SK-N-SH (cell line): ENCODE results near the gene MAPKAPK3. TPM values are rescaled to one million over a fixed set of nuclear protein-coding genes. Genes with fewer than 3 reads are reported as not detected.
"Not testable (repeated sequence)": the region's sequence is repeated elsewhere in the genome, so short reads cannot be mapped to it uniquely, and the experiment has no call there.

Source experiments
- CTCF ChIA-PET: fragments of 300-600, 350-600 bp; formaldehyde crosslinking; extraction: SDS; loops from one replicate; lab custom pipeline; 2021; lab: Yijun Ruan, JAX
- POLR2A ChIA-PET: fragments of 350-600 bp; sonication (Branson Sonifier 250); formaldehyde crosslinking; extraction: SDS; loops from one replicate; lab custom pipeline; 2020; ENCODE audit warnings: antibody characterized with exemption, inconsistent platforms; lab: Yijun Ruan, JAX
- DNase-seq: peaks from one replicate; pipeline ENCODE4 v3.0.0; 2012
- H2AFZ ChIP-seq: fragments of 200-600 bp; sonication (generic); 2 replicates; pipeline ENCODE4 v1.8.1; 2016; ENCODE audit warnings: antibody characterized with exemption, mild to moderate bottlenecking, low read depth
- H3F3A ChIP-seq: fragments of 200-600 bp; sonication (generic); replicated peaks from 2 replicates; pipeline ENCODE3; 2016; ENCODE audit warnings: antibody characterized with exemption, mild to moderate bottlenecking; ENCODE audit not compliant: insufficient read depth
- H3K27ac ChIP-seq, 2 experiments: fragments of 200-500 bp in 1 of 2; fragments of 200-600 bp in 1 of 2; sonication (Bioruptor generic) in 1 of 2; sonication (generic), shearing (Covaris generic) in 1 of 2; 2 replicates each; pipeline versions ENCODE4 v1.5.1 to v1.6.1; 2014 to 2016; ENCODE audit warnings: low read depth in 2 of 2, inconsistent platforms in 1 of 2, low read length in 1 of 2, mild to moderate bottlenecking in 1 of 2, mixed read lengths in 1 of 2
- H3K27me3 ChIP-seq: fragments of 200-600 bp; sonication (generic), shearing (Covaris generic); 2 replicates; pipeline ENCODE4 v1.6.1; 2016; ENCODE audit warnings: mixed run types; ENCODE audit not compliant: insufficient read depth
- H3K36me3 ChIP-seq, 2 experiments: fragments of 200-500 bp in 1 of 2; fragments of 200-600 bp in 1 of 2; sonication (Bioruptor generic) in 1 of 2; sonication (generic) in 1 of 2; replicated peaks in 1 of 2; 2 replicates each; pipeline versions ENCODE3 to v1.5.1; 2014 to 2016; ENCODE audit warnings: low read length in 1 of 2, mild to moderate bottlenecking in 1 of 2; ENCODE audit not compliant: insufficient read depth in 2 of 2, control insufficient read depth in 1 of 2
- H3K4me1 ChIP-seq, 2 experiments: fragments of 200-500 bp in 1 of 2; fragments of 200-600 bp in 1 of 2; sonication (Bioruptor generic) in 1 of 2; sonication (generic), shearing (Covaris generic) in 1 of 2; 2 replicates each; pipeline versions ENCODE4 v1.5.1 to v1.6.1; 2014 to 2016; ENCODE audit warnings: low read depth in 1 of 2, low read length in 1 of 2, mixed run types in 1 of 2; ENCODE audit not compliant: insufficient read depth in 2 of 2, control insufficient read depth in 1 of 2
- H3K4me2 ChIP-seq: fragments of 200-600 bp; sonication (generic), shearing (Covaris generic); 2 replicates; pipeline ENCODE4 v1.6.1; 2017; ENCODE audit warnings: mixed run types
- H3K4me3 ChIP-seq, 2 experiments: fragments of 200-500 bp in 1 of 2; fragments of 200-600 bp in 1 of 2; sonication (Bioruptor generic) in 1 of 2; sonication (generic), shearing (Covaris generic) in 1 of 2; 2 replicates each; pipeline versions ENCODE4 v1.5.1 to v1.8.1; 2014 to 2016; ENCODE audit warnings: low read depth in 2 of 2, inconsistent platforms in 1 of 2, low read length in 1 of 2, mild to moderate bottlenecking in 1 of 2, mixed read lengths in 1 of 2, moderate library complexity in 1 of 2
- H3K79me2 ChIP-seq: fragments of 200-600 bp; sonication (generic); 2 replicates; pipeline ENCODE4 v1.8.1; 2017; ENCODE audit warnings: mild to moderate bottlenecking; ENCODE audit not compliant: insufficient read depth
- H3K9ac ChIP-seq: fragments of 200-600 bp; sonication (generic); 2 replicates; pipeline ENCODE4 v1.6.1; 2017; ENCODE audit warnings: mixed run types
- H3K9me2 ChIP-seq: fragments of 200-600 bp; sonication (generic); 2 replicates; pipeline ENCODE4 v1.6.1; 2017; ENCODE audit warnings: mixed run types
- H3K9me3 ChIP-seq: fragments of 200-600 bp; sonication (generic); 2 replicates; pipeline ENCODE4 v1.6.1; 2017; ENCODE audit warnings: mixed run types, mild to moderate bottlenecking, moderate library complexity
- H4K20me1 ChIP-seq: fragments of 200-600 bp; sonication (generic); 2 replicates; pipeline ENCODE4 v1.6.1; 2017; ENCODE audit warnings: mild to moderate bottlenecking, mixed run types; ENCODE audit not compliant: insufficient read depth
- ELF1 ChIP-seq: IDR thresholded peaks from 2 replicates; pipeline ENCODE4 v1.4.0; 2012
- POLR2AphosphoS5 ChIP-seq: IDR thresholded peaks from 2 replicates; pipeline ENCODE4 v1.6.1; 2012; ENCODE audit warnings: low read depth, low read length
- SIN3A ChIP-seq: IDR thresholded peaks from 2 replicates; pipeline ENCODE4 v1.6.1; 2012; ENCODE audit warnings: low read depth, mild to moderate bottlenecking, low read length, moderate library complexity, borderline replicate concordance
- TCF12 ChIP-seq: IDR thresholded peaks from 2 replicates; pipeline ENCODE4 v1.4.0; 2012
- ZBTB33 ChIP-seq: IDR thresholded peaks from 2 replicates; pipeline ENCODE4 v1.4.0; 2012; ENCODE audit warnings: low read depth, borderline replicate concordance
- WGBS: methylation state at CpG from one replicate; pipeline ENCODE4 v1.1.6; 2017; ENCODE audit warnings: low lambda C conversion rate; 5-methylcytosine and 5-hydroxymethylcytosine counted together
- polyA plus RNA-seq, 3 experiments: library from polyadenylated mRNA; depleted of rRNA; stranded (reverse); fragments of >200 nt; gene quantifications; 2 replicates each; pipeline ENCODE4 v1.2.3, GENCODE V29; 2012
- TF ChIP-seq, protein P1 (sequence below): IDR thresholded peaks from 2 replicates; pipeline ENCODE4 v1.6.1; 2012; ENCODE audit warnings: mild to moderate bottlenecking, low read depth, low read length, moderate library complexity

Gene MAPKAPK3
- polyA plus RNA-seq, 1 of the 3 experiments (the other 2 are of a cell fraction) = 29.4 TPM

GRCh38 chr3:50665081-50665840, 48.3 kb downstream of the MAPKAPK3 start:
- TF ChIP-seq ELF1 (no peak), SIN3A (no peak), POLR2AphosphoS5 (no peak), ZBTB33 (no peak)
- TF ChIP-seq, all 33 proteins: peak for 0
- no peak overlapping the region for H3K4me2 ChIP-seq
- no peaks in the 10 kb centered on the region for H3K9me3 ChIP-seq
- DNase-seq = no peak
- no peaks in the 10 kb centered on the region for H3K79me2 ChIP-seq
- H3F3A ChIP-seq = no peaks in the 10 kb centered on the region
- H4K20me1 ChIP-seq = no peaks in the 10 kb centered on the region
- WGBS = 68% methylated on average over 5 of the region's 5 CpGs
- POLR2A ChIA-PET = no interaction called here
- no peak overlapping the region for H2AFZ ChIP-seq
- no peaks in the 10 kb centered on the region for H3K36me3 ChIP-seq
- peaks cover 20% of the 10 kb centered on the region for H3K27me3 ChIP-seq
- H3K4me3 ChIP-seq = no peak overlapping the region
- no peaks in the 10 kb centered on the region for H3K9me2 ChIP-seq
- H3K9ac ChIP-seq = no peak overlapping the region
- H3K4me1 ChIP-seq = no peaks in the 10 kb centered on the region
- H3K27ac ChIP-seq = no peak overlapping the region
- CTCF ChIA-PET = interaction anchor here (1.5 kb wide), 1 partner anchor 49 kb away, joined by 4 read pairs; no protein-coding TSS in a partner anchor

GRCh38 chr3:50665841-50666115, 48.8 kb downstream of the MAPKAPK3 start:
- H3K9ac ChIP-seq, CTCF ChIA-PET, H3K36me3 ChIP-seq, H4K20me1 ChIP-seq, H3K4me3 ChIP-seq, DNase-seq, H3F3A ChIP-seq, H3K27ac ChIP-seq, POLR2A ChIA-PET, H3K9me3 ChIP-seq, H3K79me2 ChIP-seq, H3K9me2 ChIP-seq, H3K4me2 ChIP-seq, H2AFZ ChIP-seq, H3K4me1 ChIP-seq: not testable (repeated sequence)
- WGBS = 75% methylated on average over 9 of the region's 9 CpGs
- H3K27me3 ChIP-seq = peaks cover 20% of the 10 kb centered on the region

DNA sequence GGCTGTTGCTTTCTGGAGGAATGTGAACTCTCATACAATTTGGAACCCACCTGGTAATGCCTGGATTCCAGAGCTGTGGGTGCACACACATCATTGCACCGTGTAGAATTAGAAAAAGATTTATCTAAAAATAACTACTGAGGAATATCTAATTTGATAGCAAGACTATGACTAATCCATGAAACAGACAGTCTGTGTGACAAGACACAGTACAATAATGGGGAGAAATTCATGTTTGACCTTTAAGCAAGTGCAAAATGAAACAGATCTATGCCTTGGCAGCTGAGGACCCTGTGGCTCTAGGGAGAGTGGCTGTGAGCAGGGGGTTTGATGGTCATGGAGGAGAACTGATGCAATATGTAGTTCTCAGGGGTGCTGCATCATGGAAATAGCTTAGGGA, 49.9 kb downstream of the MAPKAPK3 start:
- no peaks in the 10 kb centered on the region for H3K36me3 ChIP-seq
- H3K4me1 ChIP-seq = no peaks in the 10 kb centered on the region
- H3K27me3 ChIP-seq = peaks cover 20% of the 10 kb centered on the region
- H3F3A ChIP-seq = peaks cover 9% of the 10 kb centered on the region
- H3K27ac ChIP-seq = no peak overlapping the region
- H3K9ac ChIP-seq = no peak overlapping the region
- no peak overlapping the region for H2AFZ ChIP-seq
- TF ChIP-seq, protein P1, sequence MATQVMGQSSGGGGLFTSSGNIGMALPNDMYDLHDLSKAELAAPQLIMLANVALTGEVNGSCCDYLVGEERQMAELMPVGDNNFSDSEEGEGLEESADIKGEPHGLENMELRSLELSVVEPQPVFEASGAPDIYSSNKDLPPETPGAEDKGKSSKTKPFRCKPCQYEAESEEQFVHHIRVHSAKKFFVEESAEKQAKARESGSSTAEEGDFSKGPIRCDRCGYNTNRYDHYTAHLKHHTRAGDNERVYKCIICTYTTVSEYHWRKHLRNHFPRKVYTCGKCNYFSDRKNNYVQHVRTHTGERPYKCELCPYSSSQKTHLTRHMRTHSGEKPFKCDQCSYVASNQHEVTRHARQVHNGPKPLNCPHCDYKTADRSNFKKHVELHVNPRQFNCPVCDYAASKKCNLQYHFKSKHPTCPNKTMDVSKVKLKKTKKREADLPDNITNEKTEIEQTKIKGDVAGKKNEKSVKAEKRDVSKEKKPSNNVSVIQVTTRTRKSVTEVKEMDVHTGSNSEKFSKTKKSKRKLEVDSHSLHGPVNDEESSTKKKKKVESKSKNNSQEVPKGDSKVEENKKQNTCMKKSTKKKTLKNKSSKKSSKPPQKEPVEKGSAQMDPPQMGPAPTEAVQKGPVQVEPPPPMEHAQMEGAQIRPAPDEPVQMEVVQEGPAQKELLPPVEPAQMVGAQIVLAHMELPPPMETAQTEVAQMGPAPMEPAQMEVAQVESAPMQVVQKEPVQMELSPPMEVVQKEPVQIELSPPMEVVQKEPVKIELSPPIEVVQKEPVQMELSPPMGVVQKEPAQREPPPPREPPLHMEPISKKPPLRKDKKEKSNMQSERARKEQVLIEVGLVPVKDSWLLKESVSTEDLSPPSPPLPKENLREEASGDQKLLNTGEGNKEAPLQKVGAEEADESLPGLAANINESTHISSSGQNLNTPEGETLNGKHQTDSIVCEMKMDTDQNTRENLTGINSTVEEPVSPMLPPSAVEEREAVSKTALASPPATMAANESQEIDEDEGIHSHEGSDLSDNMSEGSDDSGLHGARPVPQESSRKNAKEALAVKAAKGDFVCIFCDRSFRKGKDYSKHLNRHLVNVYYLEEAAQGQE = no peak
- TF ChIP-seq TCF12 = peak; percentile 17; the same call in 1 of the 2 replicates
- no peaks in the 10 kb centered on the region for H3K9me3 ChIP-seq
- H4K20me1 ChIP-seq = peaks cover 6% of the 10 kb centered on the region
- no peak overlapping the region for H3K4me2 ChIP-seq
- WGBS = 0% methylated on average over 1 of the region's 1 CpG
- ChIA-PET POLR2A (no interaction called here), CTCF (interaction anchor here (0.8 to 1.3 kb wide), 3 partner anchors 9 to 51 kb away, joined by 3 to 4 read pairs (median 4); no protein-coding TSS in a partner anchor)
- no peaks in the 10 kb centered on the region for H3K79me2 ChIP-seq
- no peaks in the 10 kb centered on the region for H3K9me2 ChIP-seq
- DNase-seq = no peak
- H3K4me3 ChIP-seq = no peak overlapping the region
